Lower leg skin (tissue), 4 donors: Measurements from ENCODE around the gene OPRM1. TPM values are rescaled to one million over a fixed set of nuclear protein-coding genes. Genes with fewer than 3 reads are reported as not detected.

Experiments
- DNase-seq, 2 donors: peaks; one replicate each; pipeline ENCODE4 v3.0.0-alpha.2; 2019; ENCODE audit warnings: low spot score in 2 of 2
- H3K4me3 ChIP-seq: fragments of 200-600 bp; sonication (generic); 2 replicates; pipeline ENCODE4 v1.5.1; 2017; ENCODE audit warnings: mild to moderate bottlenecking, low read depth; ENCODE audit not compliant: poor library complexity, severe bottlenecking
- POLR2A ChIP-seq, 2 donors: fragments of 450-650 bp; IDR thresholded peaks; one replicate each; pipeline ENCODE4 v1.6.1; 2016 to 2017; ENCODE audit warnings: antibody characterized with exemption in 2 of 2, mild to moderate bottlenecking in 1 of 2, moderate library complexity in 1 of 2
- WGBS, 2 donors: methylation state at CpG; one replicate each; pipeline ENCODE4 v1.1.5; 2018; 5-methylcytosine and 5-hydroxymethylcytosine counted together
- intact Hi-C: fragments of 100-400 bp; cut with DNase I; formaldehyde crosslinking; loops from one replicate; pipeline ENCODE4 v1.15.0; 2023; ENCODE audit warnings: low total_unique reads
- total RNA-seq, 4 donors: library from RNA; depleted of rRNA; stranded (reverse); fragments of >200 nt; gene quantifications; one replicate each; pipeline ENCODE4 v1.1.0, GENCODE V29; 2016
- TF ChIP-seq, protein P1 (sequence below), 3 donors: fragments of 450-650 bp; IDR thresholded peaks; one replicate each; pipeline ENCODE4 v1.5.1; 2016; ENCODE audit warnings: antibody characterized with exemption in 3 of 3, mild to moderate bottlenecking in 3 of 3, moderate library complexity in 2 of 3

Gene OPRM1
- total RNA-seq, 4 donors from 2014 or later = not detected

- no peak for TF ChIP-seq POLR2A (IDR thresholded peaks at IDR 0.05)
- TF ChIP-seq, protein P1, sequence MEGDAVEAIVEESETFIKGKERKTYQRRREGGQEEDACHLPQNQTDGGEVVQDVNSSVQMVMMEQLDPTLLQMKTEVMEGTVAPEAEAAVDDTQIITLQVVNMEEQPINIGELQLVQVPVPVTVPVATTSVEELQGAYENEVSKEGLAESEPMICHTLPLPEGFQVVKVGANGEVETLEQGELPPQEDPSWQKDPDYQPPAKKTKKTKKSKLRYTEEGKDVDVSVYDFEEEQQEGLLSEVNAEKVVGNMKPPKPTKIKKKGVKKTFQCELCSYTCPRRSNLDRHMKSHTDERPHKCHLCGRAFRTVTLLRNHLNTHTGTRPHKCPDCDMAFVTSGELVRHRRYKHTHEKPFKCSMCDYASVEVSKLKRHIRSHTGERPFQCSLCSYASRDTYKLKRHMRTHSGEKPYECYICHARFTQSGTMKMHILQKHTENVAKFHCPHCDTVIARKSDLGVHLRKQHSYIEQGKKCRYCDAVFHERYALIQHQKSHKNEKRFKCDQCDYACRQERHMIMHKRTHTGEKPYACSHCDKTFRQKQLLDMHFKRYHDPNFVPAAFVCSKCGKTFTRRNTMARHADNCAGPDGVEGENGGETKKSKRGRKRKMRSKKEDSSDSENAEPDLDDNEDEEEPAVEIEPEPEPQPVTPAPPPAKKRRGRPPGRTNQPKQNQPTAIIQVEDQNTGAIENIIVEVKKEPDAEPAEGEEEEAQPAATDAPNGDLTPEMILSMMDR (IDR thresholded peaks at IDR 0.05) = no peak
- 70 to 76% methylated on average over 8 of the region's 8 CpGs for WGBS, 2 donors
- intact Hi-C loops = no loop called here
- no peak overlapping the region for H3K4me3 ChIP-seq
- DNase-seq = no peak
Measured at GRCh38 chr6:154080461-154081189, 41.6 kb downstream of the OPRM1 start.

DNA sequence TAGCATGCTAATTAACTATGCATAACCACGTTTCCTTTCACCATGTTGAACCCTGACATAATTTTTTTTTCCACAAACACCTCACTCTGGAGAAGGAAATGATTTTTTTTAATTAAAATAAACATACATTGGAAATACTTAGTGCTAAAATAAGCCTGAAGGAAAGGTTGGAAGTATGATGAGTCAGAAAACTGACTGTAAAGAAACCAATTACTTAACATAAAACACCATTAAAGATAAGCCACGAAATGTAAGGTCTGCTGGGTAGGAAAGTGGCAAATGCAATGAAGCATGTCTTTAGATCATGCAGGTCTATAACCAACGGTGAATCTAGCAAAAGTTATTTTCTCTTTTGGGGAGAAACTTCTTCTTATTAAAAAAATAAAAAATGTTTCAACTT is 47.5 kb downstream of the OPRM1 start:
- TF ChIP-seq, protein P1 (IDR thresholded peaks at IDR 0.05) = no peak
- TF ChIP-seq POLR2A (IDR thresholded peaks at IDR 0.05) = no peak
- DNase-seq = no peak
- intact Hi-C loops = no loop called here
- 45 to 52% methylated on average over 3 of the region's 3 CpGs for WGBS, 2 donors
- no peak overlapping the region for H3K4me3 ChIP-seq

GRCh38 chr6:154092326-154092962 is 53.4 kb downstream of the OPRM1 start:
- TF ChIP-seq, protein P1 (IDR thresholded peaks at IDR 0.05) = no peak
- TF ChIP-seq POLR2A (IDR thresholded peaks at IDR 0.05) = no peak
- no peak overlapping the region for H3K4me3 ChIP-seq
- no peak for DNase-seq
- intact Hi-C loops = no loop called here
- 58 to 69% methylated on average over 5 of the region's 5 CpGs for WGBS, 2 donors

DNA sequence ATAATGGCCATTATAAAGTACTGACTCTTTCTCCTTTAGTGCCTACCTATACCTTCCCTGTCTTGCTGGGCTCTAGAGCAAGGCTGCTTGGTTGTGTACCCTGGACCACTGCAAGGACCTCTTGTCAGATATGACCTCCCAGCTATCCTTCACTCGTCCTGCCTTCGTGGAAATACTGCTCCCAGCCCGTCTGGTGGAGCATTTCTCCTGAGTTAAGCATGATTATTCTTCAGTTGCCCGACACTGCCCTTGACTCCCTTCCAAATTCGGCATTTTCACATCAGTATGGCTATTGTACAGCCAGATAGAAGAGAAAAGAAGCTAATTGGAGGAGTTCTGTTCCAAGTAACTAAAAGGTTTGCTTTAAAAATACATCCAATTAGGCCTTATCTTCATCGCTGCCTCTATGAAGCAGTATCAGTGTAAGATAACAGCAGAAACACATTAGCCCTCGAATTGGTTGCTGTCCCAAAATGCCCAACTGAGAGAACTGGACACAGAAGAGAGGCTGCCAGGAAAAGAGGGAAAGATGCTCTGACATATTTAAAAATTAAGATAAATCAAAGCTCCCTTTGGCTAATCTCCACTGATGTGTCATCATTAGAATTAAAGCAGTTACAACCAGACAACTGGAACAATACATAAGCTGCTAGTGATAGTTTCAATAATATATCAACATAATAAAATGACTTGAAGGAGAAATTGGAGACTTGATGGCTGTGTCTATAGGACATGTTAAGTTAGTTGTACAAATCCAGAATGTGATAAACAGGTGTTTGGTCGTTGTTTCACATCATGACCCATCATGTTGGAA is 54.4 kb downstream of the OPRM1 start:
- intact Hi-C loops = no loop called here
- 78 to 80% methylated on average over 8 of the region's 8 CpGs for WGBS, 2 donors
- no peak overlapping the region for H3K4me3 ChIP-seq
- no peak for DNase-seq
- no peak for TF ChIP-seq POLR2A (IDR thresholded peaks at IDR 0.05)
- TF ChIP-seq, protein P1 (IDR thresholded peaks at IDR 0.05) = no peak

DNA sequence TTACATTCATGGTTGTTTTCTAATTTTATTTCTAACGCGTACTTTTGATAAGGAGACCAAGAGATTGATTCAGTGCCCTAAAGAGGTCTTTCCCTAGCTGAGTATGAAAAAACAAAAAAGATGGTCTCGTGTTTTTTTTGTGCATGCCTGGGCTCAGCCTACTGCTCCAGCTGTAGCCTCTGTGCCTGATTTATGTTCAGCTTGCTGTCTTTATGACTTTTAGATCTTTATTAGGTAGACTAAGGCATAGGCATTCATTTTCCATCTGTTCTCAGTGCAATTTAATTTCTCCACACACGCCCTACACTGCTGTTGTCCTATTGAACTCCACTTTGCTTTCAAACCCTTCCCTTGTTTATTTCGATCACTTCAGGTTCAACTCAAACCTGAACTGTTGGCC is 56.5 kb downstream of the OPRM1 start:
- no peak for DNase-seq
- intact Hi-C loops = no loop called here
- WGBS, 2 donors = 39 to 46% methylated on average over 5 of the region's 5 CpGs
- no peak overlapping the region for H3K4me3 ChIP-seq
- TF ChIP-seq, protein P1 (IDR thresholded peaks at IDR 0.05) = no peak
- TF ChIP-seq POLR2A (IDR thresholded peaks at IDR 0.05) = no peak
